BJ (cell line): ENCODE measurements around the gene TBC1D3I. TPM values are rescaled to one million over a fixed set of nuclear protein-coding genes. Genes with fewer than 3 reads are reported as not detected.
"Not testable (repeated sequence)": the region's sequence is repeated elsewhere in the genome, so short reads cannot be mapped to it uniquely, and the experiment has no call there.

Experiments used
- CTCF ChIA-PET: fragments of 350-600 bp; formaldehyde crosslinking; extraction: SDS; loops from one replicate; lab custom pipeline; 2021; ENCODE audit warnings: antibody characterized with exemption, inconsistent platforms; lab: Yijun Ruan, JAX
- POLR2A ChIA-PET: fragments of 300-600 bp; sonication (Branson Sonifier 250); formaldehyde crosslinking; extraction: SDS; loops from one replicate; lab custom pipeline; 2021; ENCODE audit warnings: antibody characterized with exemption; lab: Charles Lee
- DNase-seq: peaks from one replicate; pipeline ENCODE4 v3.0.0-alpha.2; 2011; ENCODE audit warnings: low read depth
- H3K27me3 ChIP-seq: 2 replicates; pipeline ENCODE4 v1.6.0; 2011; ENCODE audit warnings: low read length; ENCODE audit not compliant: control insufficient read depth, insufficient read depth
- H3K36me3 ChIP-seq: 2 replicates; pipeline ENCODE4 v1.5.1; 2011; ENCODE audit warnings: low read length; ENCODE audit not compliant: control insufficient read depth, insufficient read depth
- H3K4me3 ChIP-seq: 2 replicates; pipeline ENCODE4 v1.5.1; 2011; ENCODE audit warnings: low read depth, mild to moderate bottlenecking, control low read depth, low read length
- polyA minus RNA-seq: library from RNA; depleted of rRNA, polyadenylated mRNA; stranded (reverse); fragments of >200 nt; gene quantifications from 2 replicates; pipeline ENCODE4 v1.2.3, GENCODE V29; 2011; rRNA and poly(A)+ RNA removed
- polyA plus RNA-seq: library from polyadenylated mRNA; depleted of rRNA; stranded (reverse); fragments of >200 nt; gene quantifications from 2 replicates; pipeline ENCODE4 v1.2.3, GENCODE V29; 2011; rRNA removed

The TBC1D3I gene
- polyA plus RNA-seq (0.11 TPM in 1 of 2 replicates, not detected in the other), polyA minus RNA-seq (1.4 TPM in 1 of 2 replicates, not detected in the other)

DNA sequence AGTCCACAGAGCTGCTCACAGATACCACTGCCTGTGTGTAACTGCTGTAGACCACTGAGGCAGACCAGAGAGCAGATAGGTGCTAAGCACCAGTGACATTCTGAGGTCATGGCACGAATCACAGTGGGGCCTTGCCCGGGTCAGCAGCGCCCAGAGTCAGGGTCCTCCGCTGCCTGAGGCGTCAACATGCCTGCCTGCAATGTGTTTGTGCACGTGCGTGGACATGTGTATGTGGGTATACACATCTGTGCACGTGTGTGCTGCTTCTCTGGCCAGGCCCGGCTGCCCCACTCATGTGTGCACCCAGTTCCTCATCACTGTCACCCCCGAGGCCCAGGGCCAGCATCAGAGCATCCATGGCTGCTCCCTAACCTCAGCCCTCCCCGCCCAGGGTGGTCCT is at the start of gene TBC1D3I:
Gene TBC1D3I (minus strand): TSS at position 101 of the 400 bp plus-strand sequence. CDS start 1,585 bp downstream, outside the sequence.
- H3K4me3 ChIP-seq, H3K27me3 ChIP-seq, POLR2A ChIA-PET, DNase-seq, H3K36me3 ChIP-seq, CTCF ChIA-PET: not testable (repeated sequence)

DNA sequence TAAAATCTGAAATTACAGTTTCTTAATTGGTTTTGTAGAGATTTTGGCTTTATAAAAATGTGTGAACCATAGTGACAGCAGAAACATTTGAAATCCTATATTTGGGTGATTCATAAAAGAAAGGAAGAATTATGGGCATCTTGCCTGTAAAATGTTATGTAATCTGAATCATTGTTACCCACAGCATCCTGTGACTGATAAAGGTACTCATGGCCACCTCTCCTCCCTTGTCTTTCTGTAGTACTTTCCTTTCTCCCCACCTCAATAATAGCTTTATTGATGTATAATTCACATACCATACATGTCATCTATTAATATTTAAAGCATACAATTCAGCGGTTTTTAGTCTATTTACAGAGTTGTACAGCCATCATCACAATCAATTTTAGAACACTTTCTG is 30.8 kb upstream of the TBC1D3I start:
- H3K36me3 ChIP-seq, H3K4me3 ChIP-seq, H3K27me3 ChIP-seq, DNase-seq, CTCF ChIA-PET, POLR2A ChIA-PET: not testable (repeated sequence)

DNA sequence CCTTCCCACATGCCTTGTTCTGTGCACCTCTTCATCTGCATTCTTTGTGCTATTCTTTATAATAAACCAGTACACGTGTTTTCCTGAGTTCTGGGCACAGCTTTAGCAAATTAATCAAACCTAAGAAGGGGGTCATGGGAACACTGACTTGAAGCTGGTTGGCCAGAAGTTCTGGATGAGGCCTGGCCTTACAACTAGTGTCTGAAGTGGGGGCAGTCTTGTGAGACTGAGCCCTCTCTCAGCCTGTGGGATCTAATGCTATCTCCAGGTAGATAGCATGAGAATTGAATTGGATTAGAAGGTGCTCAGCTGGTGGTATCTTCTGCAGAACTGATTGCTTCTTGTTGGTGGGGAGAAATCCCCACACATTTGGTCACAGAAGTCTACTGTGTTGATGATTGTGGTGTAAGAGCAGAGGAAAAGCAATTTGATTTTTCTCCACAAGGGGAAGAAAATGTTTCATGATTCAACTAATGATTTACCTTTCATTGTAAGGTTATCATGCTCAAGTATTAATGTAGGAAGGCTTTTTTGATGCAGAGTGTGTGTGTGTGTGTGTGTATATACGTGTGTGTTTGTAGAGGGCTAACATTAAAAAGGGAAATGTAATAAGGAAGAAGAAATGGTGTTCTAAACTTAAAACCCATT is 25.7 kb upstream of the TBC1D3I start:
- H3K36me3 ChIP-seq, CTCF ChIA-PET, H3K27me3 ChIP-seq, DNase-seq, H3K4me3 ChIP-seq, POLR2A ChIA-PET: not testable (repeated sequence)

DNA sequence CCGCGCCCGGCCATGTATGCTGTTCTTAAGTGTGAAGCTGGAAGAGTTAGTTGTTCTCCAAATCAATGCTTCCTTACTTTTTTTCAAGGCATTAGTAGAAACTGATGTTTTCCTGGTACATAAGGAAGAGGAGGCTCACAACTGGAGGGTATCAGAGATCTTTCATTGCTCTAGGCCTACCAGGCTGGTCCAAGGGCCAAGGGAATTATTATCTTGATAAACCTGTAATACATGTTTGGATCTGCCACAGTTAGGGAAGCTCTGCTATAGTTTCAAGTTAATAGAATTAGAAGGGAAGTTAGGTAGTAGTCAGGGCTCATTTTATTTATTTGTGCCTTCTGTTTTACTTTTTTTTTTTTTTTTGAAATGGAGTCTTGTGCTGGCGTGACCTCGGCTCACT is 19.8 kb upstream of the TBC1D3I start:
- H3K4me3 ChIP-seq, H3K27me3 ChIP-seq, POLR2A ChIA-PET, CTCF ChIA-PET, DNase-seq, H3K36me3 ChIP-seq: not testable (repeated sequence)

GRCh38 chr17:36283256-36283655 is 18.9 kb upstream of the TBC1D3I start:
- DNase-seq, POLR2A ChIA-PET, H3K4me3 ChIP-seq, H3K27me3 ChIP-seq, CTCF ChIA-PET, H3K36me3 ChIP-seq: not testable (repeated sequence)

- H3K27me3 ChIP-seq, DNase-seq, CTCF ChIA-PET, POLR2A ChIA-PET, H3K4me3 ChIP-seq, H3K36me3 ChIP-seq: not testable (repeated sequence)
Measured at GRCh38 chr17:36242046-36242445, 22.3 kb downstream of the TBC1D3I start.

DNA sequence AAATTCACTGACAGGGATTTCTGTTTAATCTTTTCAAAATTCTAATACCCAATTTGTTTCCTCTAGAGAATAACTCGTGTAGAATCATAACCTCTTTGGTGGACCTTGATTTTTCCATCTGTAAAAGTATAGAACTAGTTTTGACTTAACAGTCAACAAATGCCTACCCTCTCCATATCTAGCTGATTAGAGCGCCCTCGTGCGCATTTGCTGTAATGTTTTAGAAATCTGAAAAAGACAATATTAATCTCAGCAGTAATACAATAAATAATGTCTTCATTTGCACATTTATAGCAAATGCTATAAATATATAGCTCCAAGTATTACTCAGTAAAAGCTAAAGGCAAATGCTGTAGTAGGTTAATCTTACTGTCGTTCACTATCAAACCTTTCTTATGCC is 34.7 kb downstream of the TBC1D3I start:
- H3K4me3 ChIP-seq, H3K27me3 ChIP-seq, CTCF ChIA-PET, POLR2A ChIA-PET, DNase-seq, H3K36me3 ChIP-seq: not testable (repeated sequence)

DNA sequence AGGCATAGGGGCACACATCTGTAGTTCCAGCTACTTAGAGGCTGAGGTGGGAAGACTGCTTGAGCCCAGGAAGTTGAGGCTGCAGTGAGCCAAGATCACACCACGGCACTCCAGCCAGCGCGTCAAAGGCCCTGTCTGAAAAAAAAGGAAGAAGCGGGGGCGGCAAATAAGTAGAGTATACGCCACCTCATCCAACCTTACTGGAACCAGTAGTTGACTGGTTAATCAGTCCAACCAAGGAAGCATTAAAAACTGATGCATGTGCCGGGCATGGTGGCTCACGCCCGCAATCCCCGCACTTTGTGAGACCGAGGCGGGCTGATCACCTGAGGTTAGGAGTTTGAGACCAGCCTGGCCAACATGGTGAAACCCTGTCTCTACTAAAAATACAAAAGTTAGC is 41.4 kb downstream of the TBC1D3I start:
- CTCF ChIA-PET, H3K27me3 ChIP-seq, H3K4me3 ChIP-seq, H3K36me3 ChIP-seq, DNase-seq, POLR2A ChIA-PET: not testable (repeated sequence)

GRCh38 chr17:36221581-36222100 is 42.7 kb downstream of the TBC1D3I start:
- H3K4me3 ChIP-seq, DNase-seq, H3K27me3 ChIP-seq, CTCF ChIA-PET, POLR2A ChIA-PET, H3K36me3 ChIP-seq: not testable (repeated sequence)

- H3K4me3 ChIP-seq, POLR2A ChIA-PET, DNase-seq, H3K27me3 ChIP-seq, CTCF ChIA-PET, H3K36me3 ChIP-seq: not testable (repeated sequence)
Measured at GRCh38 chr17:36220737-36221580, 43.4 kb downstream of the TBC1D3I start.

DNA sequence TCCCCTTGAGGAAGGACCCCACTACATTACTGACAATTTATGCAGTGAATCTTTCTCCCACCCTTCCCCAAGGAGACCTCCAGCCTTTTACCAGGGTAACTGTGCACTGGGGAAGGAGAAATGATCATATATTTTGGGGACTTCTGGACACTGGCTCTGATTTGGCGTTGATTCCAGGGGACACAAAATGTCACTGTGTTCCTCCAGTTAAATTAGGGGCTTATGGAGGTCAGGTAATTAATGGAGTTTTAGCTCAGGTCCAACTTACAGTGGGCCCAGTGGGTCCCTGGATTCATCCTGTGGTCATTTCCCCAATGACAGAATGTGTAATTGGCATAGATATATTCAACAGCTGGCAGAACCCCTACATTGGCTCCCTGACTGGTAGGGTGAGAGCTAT is 44.8 kb downstream of the TBC1D3I start:
- POLR2A ChIA-PET, DNase-seq, CTCF ChIA-PET, H3K27me3 ChIP-seq, H3K4me3 ChIP-seq, H3K36me3 ChIP-seq: not testable (repeated sequence)

- DNase-seq, H3K4me3 ChIP-seq, H3K36me3 ChIP-seq, POLR2A ChIA-PET, CTCF ChIA-PET, H3K27me3 ChIP-seq: not testable (repeated sequence)
Measured at GRCh38 chr17:36215406-36216308, 48.7 kb downstream of the TBC1D3I start.
